GM19438 (cell line): ENCODE measurements around the gene GCSAM.

Experiments
- ATAC-seq: cut with Tn5 transposase; IDR thresholded peaks from one replicate; pipeline ENCODE4 v1.9.1; 2021; ENCODE audit warnings: low read depth; ENCODE audit not compliant: unreplicated experiment

Gene GCSAM

DNA sequence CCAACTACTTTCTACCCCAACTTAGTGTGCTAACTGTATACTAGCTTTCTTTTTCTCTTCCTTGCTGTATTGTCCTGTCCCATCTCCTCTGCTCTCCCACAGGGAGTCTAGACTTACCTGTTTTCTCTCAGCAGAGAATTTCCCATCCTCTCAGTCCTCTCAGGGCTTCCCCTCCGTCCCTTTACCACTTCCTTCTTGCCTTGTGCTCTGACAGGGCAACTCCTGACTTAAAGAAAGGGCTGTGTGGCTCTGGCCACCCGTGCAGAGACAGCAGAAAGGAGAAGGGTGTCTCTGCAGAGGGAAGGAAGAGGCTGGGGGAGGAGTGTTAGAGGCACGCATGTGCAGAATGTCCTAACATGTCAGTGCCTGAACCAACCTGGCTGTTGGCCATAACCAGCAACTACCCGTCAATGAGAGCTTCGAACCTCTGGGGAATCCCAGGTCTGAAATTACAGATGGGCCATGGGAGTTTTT is at the start of gene GCSAM:
Gene GCSAM, minus strand, starts transcription at position 274 of the 474 bp plus-strand sequence. Its CDS starts 128 bp downstream, at position 146.
- ATAC-seq = peak; percentile 66

- ATAC-seq = no peak
Measured at GRCh38 chr3:112175646-112176045, 42.6 kb upstream of the GCSAM start.

DNA sequence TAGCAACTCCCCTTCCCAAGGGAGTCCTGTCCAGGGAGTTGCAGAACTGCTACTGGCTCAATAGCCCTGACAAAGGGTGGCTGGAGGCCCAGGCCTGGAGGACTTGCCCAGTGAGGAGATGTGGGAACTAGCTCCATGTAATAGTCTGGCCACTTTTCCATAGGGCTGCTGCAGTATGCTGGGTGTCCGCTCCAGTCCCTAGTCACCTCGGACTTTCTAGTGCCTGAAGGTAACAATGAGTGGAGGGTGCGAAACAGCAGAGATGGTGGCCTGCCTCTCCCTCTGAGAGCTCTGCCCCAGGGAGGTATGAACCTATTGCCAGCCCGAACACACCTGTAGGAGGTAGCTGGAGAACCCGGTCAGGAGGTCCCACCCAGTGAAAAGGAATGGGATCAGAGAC is 42.0 kb upstream of the GCSAM start:
- ATAC-seq = no peak

- ATAC-seq = no peak
Measured at GRCh38 chr3:112171144-112171543, 38.1 kb upstream of the GCSAM start.

DNA sequence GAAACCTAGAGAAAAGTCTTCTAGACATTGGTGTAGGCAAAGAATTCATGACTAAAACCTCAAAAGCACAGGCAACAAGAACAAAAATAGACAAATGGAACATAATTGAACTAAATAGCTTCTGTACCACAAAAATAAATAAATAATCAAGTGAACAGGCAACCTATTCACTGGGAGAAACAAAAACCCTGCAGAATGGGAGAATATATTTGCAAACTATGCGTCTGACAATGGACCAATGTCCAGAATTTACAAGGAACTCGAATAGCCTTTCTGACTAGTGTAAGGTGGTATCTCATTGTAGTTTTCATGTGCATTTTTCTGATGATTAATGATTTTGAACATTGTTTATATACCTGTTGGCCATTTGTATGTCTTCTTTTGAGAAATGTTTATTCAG is 37.0 kb upstream of the GCSAM start:
- no peak for ATAC-seq

GRCh38 chr3:112167758-112168157 is 34.7 kb upstream of the GCSAM start:
- no peak for ATAC-seq

- no peak for ATAC-seq
Measured at GRCh38 chr3:112149136-112149535, 16.1 kb upstream of the GCSAM start.

GRCh38 chr3:112143689-112144088 is 10.6 kb upstream of the GCSAM start:
- ATAC-seq = no peak

DNA sequence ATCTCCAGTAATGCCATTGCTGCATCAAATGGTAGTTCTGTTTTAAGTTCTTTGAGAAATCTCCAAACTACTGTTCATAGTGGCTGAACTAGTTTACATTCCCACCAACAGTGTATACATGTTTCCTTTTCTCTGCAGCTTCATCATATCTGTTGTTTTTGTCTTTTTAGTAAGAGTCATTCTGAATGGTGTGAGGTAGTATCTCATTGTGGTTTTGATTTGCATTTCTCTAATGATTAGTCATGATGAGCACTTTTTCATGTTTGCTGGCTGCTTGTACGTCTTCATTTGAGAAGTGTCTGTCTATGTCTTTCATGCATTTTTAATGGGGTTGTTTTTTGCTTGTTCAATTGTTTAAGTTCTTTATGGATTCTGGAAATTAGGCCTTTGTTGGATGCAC is 10.2 kb upstream of the GCSAM start:
- no peak for ATAC-seq

DNA sequence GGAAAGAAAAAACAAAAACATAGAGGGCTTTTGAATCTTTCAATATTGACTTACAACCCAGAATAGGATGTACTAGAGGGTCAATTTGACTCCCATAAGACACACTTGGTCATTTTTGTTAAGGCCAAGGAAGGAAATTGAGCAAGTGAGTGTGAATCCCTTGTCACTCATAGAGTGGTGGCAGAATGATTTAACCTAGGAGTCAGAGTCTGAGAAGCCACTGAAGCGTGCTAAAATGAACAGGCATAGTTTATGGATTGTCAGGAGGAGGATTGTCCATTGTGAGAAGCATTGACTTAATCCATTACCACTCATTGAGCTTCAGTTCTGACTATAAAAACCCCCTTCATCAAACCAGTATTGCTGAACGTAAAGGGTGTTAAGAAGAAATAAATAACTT is 8.2 kb upstream of the GCSAM start:
- no peak for ATAC-seq

GRCh38 chr3:112140584-112140983 is 7.5 kb upstream of the GCSAM start:
- ATAC-seq = no peak

- ATAC-seq = no peak
Measured at GRCh38 chr3:112138219-112138969, 5.3 kb upstream of the GCSAM start.

- ATAC-seq = no peak
Measured at GRCh38 chr3:112137781-112138180, 4.7 kb upstream of the GCSAM start.

DNA sequence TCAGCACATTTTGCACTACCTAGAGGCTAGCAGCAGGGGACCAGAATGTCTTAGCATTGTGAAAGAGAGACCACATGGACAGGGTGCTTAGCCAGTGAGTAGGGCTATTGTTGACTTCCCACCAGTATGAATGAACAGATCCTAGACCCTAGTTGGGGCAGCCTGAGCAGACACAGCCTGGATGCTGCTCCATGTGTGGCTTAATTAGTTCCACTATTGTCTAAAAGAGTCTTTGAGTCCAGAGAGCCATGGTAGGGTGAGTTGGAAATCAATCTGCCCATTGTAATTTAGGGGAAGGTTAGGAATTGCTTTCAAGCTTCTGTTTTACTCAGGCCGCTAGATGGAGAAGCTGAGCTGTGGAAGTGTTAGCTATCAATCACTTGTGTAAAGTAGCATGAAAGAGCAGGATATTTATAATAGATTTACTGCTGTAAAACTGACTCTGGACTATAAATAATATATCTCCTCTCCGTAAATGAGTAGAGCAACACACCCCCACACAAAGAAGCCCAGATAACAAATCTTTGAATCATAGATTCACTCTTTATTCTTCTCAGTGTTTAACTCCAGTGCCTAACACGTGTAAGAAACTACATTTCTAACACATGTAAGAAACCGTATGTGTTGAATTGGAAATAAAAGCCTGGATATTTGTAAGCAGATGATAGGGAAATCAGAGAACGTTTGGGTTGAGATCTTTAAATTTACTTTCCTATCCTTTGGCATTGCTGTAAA is 4.1 kb upstream of the GCSAM start:
- ATAC-seq = peak; percentile 27

- ATAC-seq = no peak
Measured at GRCh38 chr3:112136046-112136445, 3.0 kb upstream of the GCSAM start.

- no peak for ATAC-seq
Measured at GRCh38 chr3:112134335-112135124, 1.5 kb upstream of the GCSAM start.

- no peak for ATAC-seq
Measured at GRCh38 chr3:112133626-112134334, 732 bp upstream of the GCSAM start.

DNA sequence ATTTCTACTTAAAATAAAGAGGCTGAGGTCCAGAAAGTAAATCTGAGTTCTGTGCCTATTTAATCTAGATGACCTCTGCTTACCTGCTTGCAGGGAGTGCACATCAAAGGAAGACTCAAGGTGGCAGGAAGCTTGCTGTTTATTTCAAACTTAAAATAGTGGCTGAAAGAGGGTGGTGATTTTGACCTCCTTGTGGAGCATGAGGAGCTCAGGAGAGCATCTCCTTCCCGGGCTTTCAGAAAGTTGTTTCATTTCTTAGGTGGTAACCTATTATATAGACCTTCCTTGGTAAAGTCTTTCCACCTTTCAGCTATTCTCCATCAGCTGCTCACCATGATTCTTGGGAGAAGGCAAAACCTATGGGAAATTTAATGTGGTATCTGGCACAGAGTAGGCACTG is 494 bp downstream of the GCSAM start:
- ATAC-seq = peak; percentile 5

DNA sequence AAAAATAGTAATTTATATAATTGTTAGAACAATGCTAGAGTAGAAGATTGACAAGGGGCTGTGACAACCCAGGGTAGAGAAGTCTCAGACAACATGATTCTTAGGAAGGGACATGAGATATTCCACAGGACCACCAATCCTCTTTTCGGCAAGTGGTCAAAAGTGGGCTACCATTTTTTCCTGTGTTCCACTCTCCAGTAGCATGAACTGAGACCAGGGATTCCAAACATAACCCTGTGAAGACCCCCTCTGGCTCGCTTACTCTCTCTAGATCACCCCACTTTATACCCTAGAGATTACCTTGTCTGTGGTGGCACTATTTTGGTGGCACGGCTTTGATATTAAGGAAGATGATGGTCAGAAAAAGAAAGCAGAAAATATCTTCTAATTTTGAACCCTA is 960 bp downstream of the GCSAM start:
- ATAC-seq = no peak

DNA sequence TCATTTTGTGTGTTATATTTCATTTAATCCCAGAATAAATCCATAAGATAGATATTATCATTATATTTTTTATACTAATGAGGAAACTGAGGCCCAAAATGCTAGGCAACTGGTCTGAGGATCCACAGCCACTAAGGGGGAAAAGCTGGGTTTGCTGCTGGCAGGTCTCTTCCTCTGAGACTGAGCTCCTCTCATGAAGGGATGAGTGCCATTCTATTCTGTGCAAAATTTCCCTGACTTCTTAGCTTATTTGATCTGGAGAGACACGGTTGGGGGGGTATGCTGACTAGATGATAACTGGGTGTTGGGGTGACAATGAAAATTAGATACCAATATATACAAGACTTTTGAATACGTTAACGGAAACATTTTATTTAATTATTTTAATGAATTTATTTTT is 1.9 kb downstream of the GCSAM start:
- no peak for ATAC-seq

GRCh38 chr3:112130638-112130993 is 2.4 kb downstream of the GCSAM start:
- no peak for ATAC-seq
